Loucy (cell line): ENCODE results near the gene VRK2.

ENCODE experiments used
- EZH2phosphoT487 ChIP-seq: fragments of 200-600 bp; IDR thresholded peaks from 2 replicates; pipeline ENCODE4 v1.6.1; 2018; ENCODE audit warnings: antibody characterized with exemption, mild to moderate bottlenecking, moderate library complexity, borderline replicate concordance
- TF ChIP-seq, protein P1 (sequence below): fragments of 200-600 bp; sonication (generic); conservative IDR thresholded peaks from 2 replicates; pipeline ENCODE4 v1.5.1; 2014; ENCODE audit warnings: mild to moderate bottlenecking, antibody characterized with exemption, low read length

GRCh38 chr2:58140508-58141072 is 94.0 kb downstream of the VRK2 start:
- TF ChIP-seq, protein P1, sequence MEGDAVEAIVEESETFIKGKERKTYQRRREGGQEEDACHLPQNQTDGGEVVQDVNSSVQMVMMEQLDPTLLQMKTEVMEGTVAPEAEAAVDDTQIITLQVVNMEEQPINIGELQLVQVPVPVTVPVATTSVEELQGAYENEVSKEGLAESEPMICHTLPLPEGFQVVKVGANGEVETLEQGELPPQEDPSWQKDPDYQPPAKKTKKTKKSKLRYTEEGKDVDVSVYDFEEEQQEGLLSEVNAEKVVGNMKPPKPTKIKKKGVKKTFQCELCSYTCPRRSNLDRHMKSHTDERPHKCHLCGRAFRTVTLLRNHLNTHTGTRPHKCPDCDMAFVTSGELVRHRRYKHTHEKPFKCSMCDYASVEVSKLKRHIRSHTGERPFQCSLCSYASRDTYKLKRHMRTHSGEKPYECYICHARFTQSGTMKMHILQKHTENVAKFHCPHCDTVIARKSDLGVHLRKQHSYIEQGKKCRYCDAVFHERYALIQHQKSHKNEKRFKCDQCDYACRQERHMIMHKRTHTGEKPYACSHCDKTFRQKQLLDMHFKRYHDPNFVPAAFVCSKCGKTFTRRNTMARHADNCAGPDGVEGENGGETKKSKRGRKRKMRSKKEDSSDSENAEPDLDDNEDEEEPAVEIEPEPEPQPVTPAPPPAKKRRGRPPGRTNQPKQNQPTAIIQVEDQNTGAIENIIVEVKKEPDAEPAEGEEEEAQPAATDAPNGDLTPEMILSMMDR: no peak
- TF ChIP-seq EZH2phosphoT487: no peak
